GM12873 (cell line): ENCODE results near the gene ZNF808.

Experiments
- TF ChIP-seq, protein P1 (sequence below): IDR thresholded peaks from 2 replicates; pipeline ENCODE4 v1.5.1; 2012; ENCODE audit warnings: low read depth, mild to moderate bottlenecking, moderate library complexity, low read length, control low read depth; ENCODE audit not compliant: insufficient read depth; ENCODE audit errors: missing control alignments

ZNF808 gene

DNA sequence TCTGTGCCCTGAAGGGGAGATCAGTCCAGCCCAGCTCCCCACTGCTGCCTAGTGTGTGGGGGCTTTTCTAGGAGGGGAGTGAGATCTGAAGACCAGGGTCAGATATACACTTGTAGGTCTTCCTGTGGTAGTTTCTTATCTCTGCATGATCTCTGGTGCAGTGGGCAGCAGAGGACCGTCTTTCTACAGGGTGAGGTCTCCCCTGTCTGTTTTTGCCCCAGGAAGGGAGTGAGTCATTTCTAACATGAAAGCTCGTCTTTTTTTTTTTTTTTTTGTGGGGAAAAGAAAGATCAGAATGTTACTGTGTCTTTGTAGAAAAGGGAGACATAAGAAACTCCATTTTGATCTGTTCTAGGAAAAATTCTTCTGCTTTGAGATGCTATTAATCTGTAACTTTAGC lies 8.8 kb upstream of the ZNF808 start:
- TF ChIP-seq, protein P1, sequence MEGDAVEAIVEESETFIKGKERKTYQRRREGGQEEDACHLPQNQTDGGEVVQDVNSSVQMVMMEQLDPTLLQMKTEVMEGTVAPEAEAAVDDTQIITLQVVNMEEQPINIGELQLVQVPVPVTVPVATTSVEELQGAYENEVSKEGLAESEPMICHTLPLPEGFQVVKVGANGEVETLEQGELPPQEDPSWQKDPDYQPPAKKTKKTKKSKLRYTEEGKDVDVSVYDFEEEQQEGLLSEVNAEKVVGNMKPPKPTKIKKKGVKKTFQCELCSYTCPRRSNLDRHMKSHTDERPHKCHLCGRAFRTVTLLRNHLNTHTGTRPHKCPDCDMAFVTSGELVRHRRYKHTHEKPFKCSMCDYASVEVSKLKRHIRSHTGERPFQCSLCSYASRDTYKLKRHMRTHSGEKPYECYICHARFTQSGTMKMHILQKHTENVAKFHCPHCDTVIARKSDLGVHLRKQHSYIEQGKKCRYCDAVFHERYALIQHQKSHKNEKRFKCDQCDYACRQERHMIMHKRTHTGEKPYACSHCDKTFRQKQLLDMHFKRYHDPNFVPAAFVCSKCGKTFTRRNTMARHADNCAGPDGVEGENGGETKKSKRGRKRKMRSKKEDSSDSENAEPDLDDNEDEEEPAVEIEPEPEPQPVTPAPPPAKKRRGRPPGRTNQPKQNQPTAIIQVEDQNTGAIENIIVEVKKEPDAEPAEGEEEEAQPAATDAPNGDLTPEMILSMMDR: no peak

DNA sequence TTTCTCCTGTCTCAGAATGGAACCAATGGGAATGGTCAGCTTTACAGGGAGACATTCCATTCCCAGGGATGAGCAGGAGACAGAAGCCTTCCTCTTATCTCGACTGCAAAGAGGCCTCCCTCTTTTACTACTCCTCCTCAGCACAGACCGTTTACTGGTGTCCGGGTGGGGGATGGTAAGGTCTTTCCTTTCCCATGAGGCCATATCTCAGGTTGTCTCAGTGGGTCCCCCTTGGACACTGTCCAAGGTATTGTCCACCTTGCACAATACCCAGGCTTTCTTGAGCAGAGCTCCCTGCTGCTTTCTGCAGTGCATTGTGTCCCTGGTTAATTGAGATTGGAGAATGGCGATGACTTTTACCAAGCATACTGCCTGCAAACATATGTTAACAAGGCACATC lies 7.5 kb upstream of the ZNF808 start:
- TF ChIP-seq, protein P1: no peak

DNA sequence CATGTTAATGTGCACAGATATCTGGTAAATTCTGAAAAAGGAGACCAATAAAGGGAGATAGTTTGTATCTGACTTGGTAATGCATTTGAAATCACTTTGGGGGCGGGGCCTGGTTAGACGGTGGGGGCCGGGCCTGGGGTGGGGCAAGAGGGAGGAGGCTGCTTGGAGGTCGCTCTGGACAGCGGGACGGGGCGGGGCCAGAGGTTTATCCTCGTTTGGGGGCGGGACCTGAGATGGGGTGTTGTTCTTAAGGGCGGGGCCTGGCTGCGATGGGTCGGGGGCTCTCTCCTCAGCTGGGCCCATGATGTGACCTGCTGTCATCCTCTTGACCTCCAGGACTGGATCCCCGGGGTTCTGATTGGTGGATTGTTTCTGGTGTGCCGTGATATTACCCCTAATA lies 4.9 kb upstream of the ZNF808 start:
- TF ChIP-seq, protein P1: no peak

DNA sequence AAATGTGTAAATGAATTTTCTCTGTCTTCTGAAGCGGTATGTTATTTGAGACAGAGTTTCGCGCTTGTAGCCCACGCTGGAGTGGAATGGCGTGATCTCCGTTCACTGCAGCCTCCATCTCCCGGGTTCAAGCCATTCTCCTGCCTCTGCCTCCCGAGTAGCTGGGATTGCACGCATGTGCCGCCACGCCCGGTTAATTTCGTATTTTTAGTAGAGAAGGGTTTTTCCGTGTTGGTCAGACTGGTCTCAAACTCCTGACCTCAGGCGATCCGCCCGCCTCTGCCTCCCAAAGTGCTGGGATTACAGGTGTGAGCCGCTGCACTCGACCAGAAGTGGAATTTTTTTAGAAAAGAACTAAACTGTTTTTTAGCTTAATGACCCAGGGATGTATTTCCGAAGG lies 3.4 kb upstream of the ZNF808 start:
- TF ChIP-seq, protein P1: no peak

DNA sequence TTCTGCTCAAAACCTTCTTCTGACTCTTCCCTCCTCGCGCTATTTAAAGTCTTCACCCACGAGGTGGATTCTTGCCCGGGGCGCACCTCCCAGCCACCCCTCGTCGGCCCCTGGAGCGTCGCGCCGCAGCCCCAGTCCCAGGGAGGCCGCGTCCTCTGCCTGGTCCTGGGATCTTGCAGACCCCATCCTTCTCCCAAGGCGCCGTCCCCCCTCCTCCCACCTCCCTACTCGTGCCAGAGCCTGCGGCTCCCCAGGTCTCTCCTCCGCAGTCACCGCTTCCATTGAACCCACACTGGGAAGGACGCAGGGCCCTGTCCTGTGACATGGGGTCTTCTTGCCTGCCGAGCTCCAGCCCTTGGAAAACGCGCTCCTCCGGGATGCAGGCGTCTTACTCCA lies 486 bp downstream of the ZNF808 start:
- TF ChIP-seq, protein P1: no peak

DNA sequence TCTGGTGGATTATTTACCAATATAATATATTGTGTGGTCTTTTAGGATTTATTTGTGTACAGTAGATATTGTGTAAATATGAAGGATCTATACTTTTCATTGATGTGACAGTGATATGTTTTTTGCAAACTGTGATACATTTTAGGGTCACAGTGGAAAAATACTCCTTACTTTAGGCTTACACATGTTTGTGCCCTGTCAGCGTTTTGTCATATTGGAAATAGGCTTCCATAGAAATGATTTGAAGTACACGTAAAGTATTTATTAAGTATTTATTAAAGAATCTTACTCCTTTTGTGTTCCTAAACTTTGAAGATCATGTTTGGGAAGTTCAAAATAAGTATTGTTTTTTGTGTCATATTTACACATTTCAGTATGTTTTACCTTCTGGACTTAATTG lies 5.0 kb downstream of the ZNF808 start:
- TF ChIP-seq, protein P1: no peak

DNA sequence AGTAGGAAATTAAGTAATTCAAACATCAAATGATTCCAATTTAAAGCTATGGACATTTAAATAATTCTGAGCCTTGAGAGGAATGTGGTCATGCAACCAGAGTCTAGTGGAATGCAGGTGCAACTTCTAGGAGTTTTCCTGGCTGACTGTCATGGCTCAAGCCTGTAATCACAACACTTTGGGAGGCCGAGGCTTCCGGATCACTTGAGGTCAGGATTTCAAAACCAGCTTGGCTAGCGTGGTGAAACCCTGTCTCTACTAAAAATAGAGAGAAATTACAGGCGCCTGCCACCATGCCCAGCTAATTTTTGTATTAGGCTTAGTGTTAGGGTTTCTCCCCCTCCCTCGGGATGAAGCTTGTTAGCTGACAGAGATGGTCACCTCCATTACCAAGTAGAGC lies 6.4 kb downstream of the ZNF808 start:
- TF ChIP-seq, protein P1: no peak
